Astrocyte of the cerebellum (primary cell): Measurements from ENCODE around the gene ALOX5.

Experiments used
- DNase-seq: peaks from one replicate; pipeline ENCODE4 v3.0.0-alpha.2; 2011; ENCODE audit warnings: low read depth
- H3K4me3 ChIP-seq: 2 replicates; pipeline ENCODE4 v1.5.1; 2011; ENCODE audit warnings: mild to moderate bottlenecking, low read depth, low read length, moderate library complexity
- in situ Hi-C: cut with HindIII; loops from 2 replicates; pipeline ENCODE4 v1.10.0; 2017; ENCODE audit warnings: low sequenced_read_pairs
- TF ChIP-seq, protein P1 (sequence below): IDR thresholded peaks from 2 replicates; pipeline ENCODE4 v1.5.1; 2012; ENCODE audit warnings: low read length, low read depth, moderate library complexity, mild to moderate bottlenecking; ENCODE audit errors: missing control alignments

Gene ALOX5

DNA sequence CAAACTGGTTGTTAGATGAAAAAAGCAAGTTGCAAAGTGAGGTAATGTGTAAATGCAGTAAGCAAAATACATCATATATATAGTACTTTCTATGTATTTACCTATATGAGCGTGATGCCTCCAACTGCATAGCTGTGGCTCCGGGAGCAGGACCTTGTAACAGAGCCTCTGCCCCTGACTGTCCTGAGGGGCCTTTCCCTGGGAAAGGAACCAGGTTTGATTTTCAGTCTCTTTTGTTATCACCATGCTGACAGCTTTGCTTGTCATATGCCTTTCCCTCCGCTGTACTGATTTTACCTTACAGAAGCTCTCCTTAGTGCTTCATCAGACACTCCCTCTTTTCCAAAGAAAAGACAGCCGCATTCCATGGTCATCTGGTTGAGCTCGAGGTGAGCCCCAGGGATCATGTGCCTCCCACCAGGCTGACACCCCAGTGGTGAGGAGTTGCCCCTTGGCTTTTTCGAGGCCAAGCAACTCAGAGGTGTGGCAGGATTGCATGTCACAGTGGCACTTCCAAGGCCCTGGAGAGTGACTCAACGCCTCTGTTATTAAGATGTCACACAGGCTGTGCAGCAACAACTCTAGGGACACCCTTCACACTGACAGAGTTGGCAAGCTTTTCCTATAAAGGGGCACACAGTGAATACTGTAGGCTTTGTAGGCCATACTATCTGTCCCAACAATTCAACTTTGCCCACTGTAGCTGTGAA, 78.9 kb downstream of the ALOX5 start:
- no peak overlapping the region for H3K4me3 ChIP-seq
- in situ Hi-C loops, result no loop called here
- DNase-seq, result no peak
- TF ChIP-seq, protein P1, sequence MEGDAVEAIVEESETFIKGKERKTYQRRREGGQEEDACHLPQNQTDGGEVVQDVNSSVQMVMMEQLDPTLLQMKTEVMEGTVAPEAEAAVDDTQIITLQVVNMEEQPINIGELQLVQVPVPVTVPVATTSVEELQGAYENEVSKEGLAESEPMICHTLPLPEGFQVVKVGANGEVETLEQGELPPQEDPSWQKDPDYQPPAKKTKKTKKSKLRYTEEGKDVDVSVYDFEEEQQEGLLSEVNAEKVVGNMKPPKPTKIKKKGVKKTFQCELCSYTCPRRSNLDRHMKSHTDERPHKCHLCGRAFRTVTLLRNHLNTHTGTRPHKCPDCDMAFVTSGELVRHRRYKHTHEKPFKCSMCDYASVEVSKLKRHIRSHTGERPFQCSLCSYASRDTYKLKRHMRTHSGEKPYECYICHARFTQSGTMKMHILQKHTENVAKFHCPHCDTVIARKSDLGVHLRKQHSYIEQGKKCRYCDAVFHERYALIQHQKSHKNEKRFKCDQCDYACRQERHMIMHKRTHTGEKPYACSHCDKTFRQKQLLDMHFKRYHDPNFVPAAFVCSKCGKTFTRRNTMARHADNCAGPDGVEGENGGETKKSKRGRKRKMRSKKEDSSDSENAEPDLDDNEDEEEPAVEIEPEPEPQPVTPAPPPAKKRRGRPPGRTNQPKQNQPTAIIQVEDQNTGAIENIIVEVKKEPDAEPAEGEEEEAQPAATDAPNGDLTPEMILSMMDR, result no peak

DNA sequence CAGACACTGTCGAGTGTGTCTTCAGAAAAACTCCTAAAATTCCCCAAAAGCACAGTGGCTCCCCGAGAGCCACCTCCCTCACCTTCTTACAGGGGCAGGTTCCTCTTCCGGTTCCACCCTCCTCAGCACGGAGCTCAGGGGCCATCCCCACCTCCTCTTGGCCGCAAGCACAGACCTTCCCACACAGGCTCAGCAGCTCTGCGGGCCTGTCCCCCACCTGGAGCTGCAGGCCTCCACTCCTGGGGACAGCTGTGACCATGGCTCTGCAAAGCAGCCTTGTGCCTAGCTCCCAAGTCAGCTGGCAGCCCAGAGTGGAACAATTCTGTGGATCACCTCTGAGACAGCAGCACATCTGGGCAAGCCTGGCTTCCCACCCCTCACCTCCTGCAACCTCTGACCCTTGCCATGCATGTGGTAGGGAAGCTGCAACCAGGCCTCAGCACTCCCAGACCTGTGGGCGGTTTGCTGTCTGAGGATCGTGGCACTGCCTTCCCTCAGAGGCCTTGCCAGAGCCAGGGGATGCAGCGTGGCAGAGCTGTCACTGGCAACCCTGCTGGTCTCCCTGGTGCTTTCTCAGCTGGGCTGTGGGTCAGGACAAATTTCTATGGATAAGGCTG, 79.7 kb downstream of the ALOX5 start:
- no peak for DNase-seq
- TF ChIP-seq, protein P1, result no peak
- no peak overlapping the region for H3K4me3 ChIP-seq
- in situ Hi-C loops, result no loop called here

DNA sequence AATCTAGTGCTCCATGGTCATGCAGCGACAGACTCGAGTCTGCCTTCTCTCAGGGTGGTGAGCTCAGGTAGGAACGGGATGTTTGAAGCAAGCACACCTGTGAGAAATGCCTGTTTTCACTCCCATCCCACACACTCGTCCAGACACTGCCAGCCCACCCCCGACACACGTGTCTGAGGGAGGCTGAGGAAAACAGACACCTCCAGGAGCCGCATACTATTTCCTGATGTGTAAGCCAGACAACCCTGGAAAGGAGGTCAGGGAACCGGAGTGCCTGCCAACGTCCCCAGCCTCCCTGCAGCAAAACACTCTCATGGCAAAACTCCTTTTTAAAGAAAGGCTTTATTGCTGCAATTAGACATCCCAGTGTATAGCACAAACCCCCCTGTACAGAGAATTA, 80.2 kb downstream of the ALOX5 start:
- no peak overlapping the region for H3K4me3 ChIP-seq
- no peak for DNase-seq
- in situ Hi-C loops, result no loop called here
- TF ChIP-seq, protein P1, result no peak

DNA sequence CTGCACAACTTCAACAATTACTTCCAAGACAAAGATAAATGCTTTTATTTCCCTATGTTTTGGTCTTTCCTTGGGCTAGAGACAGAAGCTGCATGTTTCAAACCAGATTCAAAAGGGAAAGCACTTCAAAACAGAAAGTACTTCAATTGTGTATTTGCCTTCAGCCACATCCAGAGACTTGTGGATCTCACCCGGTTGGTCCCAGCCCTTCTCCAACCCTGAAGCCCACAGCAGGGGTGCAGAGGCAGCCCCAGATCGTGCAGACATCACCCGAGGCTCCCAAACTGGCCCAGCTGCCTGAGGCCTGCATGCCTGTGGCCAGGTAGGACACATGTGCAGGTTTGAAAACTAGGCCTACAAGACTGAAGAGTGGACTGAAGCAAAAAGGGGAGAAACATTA, 80.8 kb downstream of the ALOX5 start:
- H3K4me3 ChIP-seq, result no peak overlapping the region
- TF ChIP-seq, protein P1, result no peak
- in situ Hi-C loops, result no loop called here
- DNase-seq, result no peak

DNA sequence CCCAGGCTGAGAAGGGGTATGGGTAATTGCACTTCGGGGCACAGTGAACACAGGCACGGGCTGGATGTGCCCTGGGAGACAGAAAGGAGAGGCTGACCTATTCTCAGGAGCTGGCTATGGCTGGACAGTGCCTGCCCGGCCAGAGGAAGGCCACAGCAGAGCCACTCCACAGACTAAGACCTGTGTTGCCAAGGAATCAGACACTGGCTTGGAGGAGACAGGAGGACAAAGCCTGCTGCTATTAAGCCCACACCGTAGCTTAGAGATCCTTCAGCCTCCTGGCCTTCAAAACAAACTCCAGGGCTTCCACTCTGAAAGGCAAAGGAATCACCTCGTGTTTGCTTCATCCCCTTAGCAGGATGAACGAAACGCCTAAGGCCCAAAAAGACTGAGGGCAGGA, 82.2 kb downstream of the ALOX5 start:
- TF ChIP-seq, protein P1, result no peak
- in situ Hi-C loops, result no loop called here
- no peak overlapping the region for H3K4me3 ChIP-seq
- no peak for DNase-seq

DNA sequence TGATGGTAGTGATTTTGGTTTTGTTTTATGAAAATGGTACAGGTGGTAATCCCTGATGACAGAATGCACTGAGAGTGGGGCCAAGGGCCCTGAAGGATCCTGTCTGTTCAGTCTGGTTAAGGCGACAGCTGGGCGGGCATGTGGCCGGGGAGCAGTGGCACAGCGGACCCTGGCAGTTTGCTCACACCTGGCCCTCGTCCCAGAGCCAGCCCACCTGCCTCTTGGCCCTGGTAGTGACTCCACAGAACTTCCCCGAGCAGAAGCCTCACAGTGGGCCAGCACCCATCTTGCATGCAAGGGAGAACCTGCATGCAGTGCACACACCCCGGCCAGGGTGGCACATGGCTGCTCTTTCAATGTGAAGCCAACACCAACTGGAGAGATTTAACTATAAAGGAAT, 82.8 kb downstream of the ALOX5 start:
- in situ Hi-C loops, result no loop called here
- no peak for DNase-seq
- TF ChIP-seq, protein P1, result no peak
- no peak overlapping the region for H3K4me3 ChIP-seq
